H1 (cell line): ENCODE data around the gene GARNL3.

Source experiments
- CEBPB ChIP-seq: IDR thresholded peaks from 2 replicates; pipeline ENCODE4 v1.6.1; 2012; ENCODE audit warnings: low read depth, low read length
- CREB1 ChIP-seq: IDR thresholded peaks from 2 replicates; pipeline ENCODE4 v1.6.1; 2012; ENCODE audit warnings: inconsistent platforms
- EP300 ChIP-seq, 2 experiments: IDR thresholded peaks; 1 replicate in 1 of 2; 2 replicates in 1 of 2; pipeline ENCODE4 v1.6.1; 2011 to 2012; ENCODE audit warnings: low read depth in 2 of 2, low read length in 2 of 2, mild to moderate bottlenecking in 2 of 2, borderline replicate concordance in 1 of 2, inconsistent platforms in 1 of 2, moderate library complexity in 1 of 2
- NANOG ChIP-seq: IDR thresholded peaks from 2 replicates; pipeline ENCODE4 v1.6.1; 2011; ENCODE audit warnings: low read length, low read depth, mild to moderate bottlenecking, inconsistent platforms; ENCODE audit not compliant: insufficient read depth, poor library complexity, severe bottlenecking
- POLR2A ChIP-seq, 2 experiments: IDR thresholded peaks; 1 replicate in 1 of 2; 2 replicates in 1 of 2; pipeline ENCODE4 v1.6.1; 2011; ENCODE audit warnings: low read depth in 2 of 2, low read length in 2 of 2, mild to moderate bottlenecking in 2 of 2; ENCODE audit errors: control extremely low read depth in 1 of 2
- POLR2AphosphoS5 ChIP-seq: IDR thresholded peaks from 2 replicates; pipeline ENCODE4 v1.6.1; 2011; ENCODE audit warnings: low read depth, low read length
- RFX5 ChIP-seq: IDR thresholded peaks from 2 replicates; pipeline ENCODE4 v1.6.1; 2011; ENCODE audit warnings: low read depth, low read length, improper control_type of control experiment, borderline replicate concordance
- TAF1 ChIP-seq: IDR thresholded peaks from 2 replicates; pipeline ENCODE4 v1.6.1; 2011; ENCODE audit warnings: mild to moderate bottlenecking, low read depth, low read length
- TAF7 ChIP-seq: optimal IDR thresholded peaks from 2 replicates; pipeline ENCODE3; 2011; ENCODE audit warnings: low read depth, mild to moderate bottlenecking, inconsistent platforms, low read length, moderate library complexity, borderline replicate concordance
- TEAD4 ChIP-seq: IDR thresholded peaks from 2 replicates; pipeline ENCODE4 v1.6.1; 2012; ENCODE audit warnings: low read depth, low read length, inconsistent platforms, mixed read lengths
- TF ChIP-seq, protein P1 (sequence below), 3 experiments: IDR thresholded peaks; 1 replicate in 2 of 3; 2 replicates in 1 of 3; pipeline versions ENCODE4 v1.5.1 to v1.6.1; 2011; ENCODE audit warnings: low read length in 3 of 3, mild to moderate bottlenecking in 3 of 3, inconsistent platforms in 2 of 3, low read depth in 1 of 3, moderate library complexity in 1 of 3; ENCODE audit not compliant: insufficient read depth in 1 of 3; ENCODE audit errors: control extremely low read depth in 1 of 3
- TF ChIP-seq, protein P2 (sequence below): IDR thresholded peaks from 2 replicates; pipeline ENCODE4 v1.6.1; 2011; ENCODE audit warnings: low read depth, mild to moderate bottlenecking, low read length; ENCODE audit not compliant: insufficient read depth

DNA sequence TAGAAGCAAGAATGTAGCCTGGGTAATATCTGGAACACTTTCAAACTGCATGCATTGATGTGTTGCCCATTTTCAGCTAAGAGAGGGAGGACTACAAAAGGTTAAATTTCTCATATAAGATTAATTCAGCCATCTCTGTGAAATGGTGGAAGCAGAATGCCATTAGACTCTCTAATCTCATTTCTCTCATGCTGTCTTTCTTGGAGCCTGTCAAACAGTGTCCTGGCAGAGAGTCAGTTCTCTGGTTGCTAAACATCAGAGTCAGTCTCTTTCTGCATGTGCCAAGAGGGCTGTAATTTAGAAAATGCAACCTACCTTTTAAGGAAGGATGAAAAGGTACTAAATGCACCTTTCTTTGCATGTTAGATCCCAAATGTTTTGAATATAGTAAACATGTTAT, 910 bp upstream of the GARNL3 start:
- TF ChIP-seq TEAD4 (no peak), TAF7 (no peak), POLR2A (IDR thresholded peaks at IDR 0.05; ENCODE audit: control extremely low read depth in 1 of 2, low read depth in 2 of 2, low read length in 2 of 2) (no peak), CEBPB (no peak), RFX5 (no peak), EP300 (IDR thresholded peaks at IDR 0.05; ENCODE audit: borderline replicate concordance in 1 of 2, low read depth in 2 of 2, low read length in 2 of 2) (no peak), POLR2AphosphoS5 (no peak), CREB1 (no peak), TAF1 (no peak), NANOG (no peak)
- TF ChIP-seq, protein P1, sequence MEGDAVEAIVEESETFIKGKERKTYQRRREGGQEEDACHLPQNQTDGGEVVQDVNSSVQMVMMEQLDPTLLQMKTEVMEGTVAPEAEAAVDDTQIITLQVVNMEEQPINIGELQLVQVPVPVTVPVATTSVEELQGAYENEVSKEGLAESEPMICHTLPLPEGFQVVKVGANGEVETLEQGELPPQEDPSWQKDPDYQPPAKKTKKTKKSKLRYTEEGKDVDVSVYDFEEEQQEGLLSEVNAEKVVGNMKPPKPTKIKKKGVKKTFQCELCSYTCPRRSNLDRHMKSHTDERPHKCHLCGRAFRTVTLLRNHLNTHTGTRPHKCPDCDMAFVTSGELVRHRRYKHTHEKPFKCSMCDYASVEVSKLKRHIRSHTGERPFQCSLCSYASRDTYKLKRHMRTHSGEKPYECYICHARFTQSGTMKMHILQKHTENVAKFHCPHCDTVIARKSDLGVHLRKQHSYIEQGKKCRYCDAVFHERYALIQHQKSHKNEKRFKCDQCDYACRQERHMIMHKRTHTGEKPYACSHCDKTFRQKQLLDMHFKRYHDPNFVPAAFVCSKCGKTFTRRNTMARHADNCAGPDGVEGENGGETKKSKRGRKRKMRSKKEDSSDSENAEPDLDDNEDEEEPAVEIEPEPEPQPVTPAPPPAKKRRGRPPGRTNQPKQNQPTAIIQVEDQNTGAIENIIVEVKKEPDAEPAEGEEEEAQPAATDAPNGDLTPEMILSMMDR (IDR thresholded peaks at IDR 0.05; ENCODE audit: control extremely low read depth in 1 of 3, insufficient read depth in 1 of 3, low read depth in 1 of 3, low read length in 3 of 3) = no peak
- TF ChIP-seq, protein P2, sequence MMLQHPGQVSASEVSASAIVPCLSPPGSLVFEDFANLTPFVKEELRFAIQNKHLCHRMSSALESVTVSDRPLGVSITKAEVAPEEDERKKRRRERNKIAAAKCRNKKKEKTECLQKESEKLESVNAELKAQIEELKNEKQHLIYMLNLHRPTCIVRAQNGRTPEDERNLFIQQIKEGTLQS = no peak
